ENCODE measurements around the gene NCOA3. TPM values are rescaled to one million over a fixed set of nuclear protein-coding genes. Genes with fewer than 3 reads are reported as not detected.

Gene NCOA3
- total RNA-seq, 1 experiment from 2014 or later, result 23.3 TPM

DNA sequence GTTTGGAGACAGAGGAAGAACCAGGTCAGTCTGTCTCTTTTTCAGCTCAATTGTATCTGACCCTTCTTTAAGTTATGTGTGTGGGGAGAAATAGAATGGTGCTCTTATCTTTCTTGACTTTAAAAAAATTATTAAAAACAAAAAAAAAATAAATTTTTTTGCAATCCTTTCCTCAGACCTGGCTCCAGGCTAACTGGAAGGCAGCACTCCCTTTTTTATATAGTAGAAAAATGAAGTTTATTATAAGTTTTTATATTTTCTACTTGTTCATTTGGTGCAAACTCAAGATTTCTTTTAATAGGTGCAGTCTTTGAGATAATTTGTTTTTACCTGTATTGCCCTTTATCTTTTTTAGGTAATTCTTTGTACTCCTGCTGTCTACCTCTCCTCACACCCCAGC is 153.9 kb downstream of the NCOA3 start:
- no peak overlapping the region for H2BK20ac ChIP-seq (ENCODE audit: low read depth, low read length, poor library complexity, severe bottlenecking)
- H3K9ac ChIP-seq (ENCODE audit: extremely low read depth, insufficient read length, low read length), result no peak overlapping the region
- no peaks in the 10 kb centered on the region for H3K79me2 ChIP-seq (ENCODE audit: insufficient read depth, low read length)

More for the DNA sequence above, 153.9 kb downstream of the NCOA3 start:
- no peak overlapping the region for H3K18ac ChIP-seq (ENCODE audit: insufficient read length, low read depth, low read length)
- no peak overlapping the region for H4K91ac ChIP-seq (ENCODE audit: insufficient read length, low read depth, low read length)
- peaks cover 17 to 46% (median 36%) of the 10 kb centered on the region in 3 experiments; a peak in 6 of 7 replicates for H3K36me3 Mint-ChIP-seq (ENCODE audit: insufficient read depth in 1 of 3, low read depth in 3 of 3)
- H3K4ac ChIP-seq (ENCODE audit: low read depth, low read length), result no peak overlapping the region
- H2BK12ac ChIP-seq (ENCODE audit: insufficient read length, low read depth, low read length), result no peak overlapping the region
- H2BK120ac ChIP-seq (ENCODE audit: low read depth, low read length, poor library complexity, severe bottlenecking), result no peak overlapping the region
- no peak overlapping the region for H2BK15ac ChIP-seq (ENCODE audit: low read depth, low read length)
- H3K27me3 ChIP-seq (ENCODE audit: insufficient read depth, low read length), result no peaks in the 10 kb centered on the region
- no peak overlapping the region for H3K14ac ChIP-seq (ENCODE audit: insufficient read depth, low read length)
- no peaks in the 10 kb centered on the region for H3K79me1 ChIP-seq (ENCODE audit: insufficient read depth, low read depth, low read length, poor library complexity, severe bottlenecking)
- TF ChIP-seq CTCF (conservative IDR thresholded peaks at IDR 0.05), result no peak
- no peak overlapping the region for H3K4me2 ChIP-seq (ENCODE audit: insufficient read depth, insufficient read length, low read length)
- no peak overlapping the region for H2BK5ac ChIP-seq (ENCODE audit: insufficient read length, low read length)
- no peaks in the 10 kb centered on the region for H3K27me3 Mint-ChIP-seq (ENCODE audit: low read depth)
- H4K8ac ChIP-seq (replicated peaks; ENCODE audit: insufficient read length, low read depth, low read length), result no peak overlapping the region
- H3T11ph ChIP-seq (ENCODE audit: low read length), result no peak overlapping the region
- no peak overlapping the region for H4K5ac ChIP-seq (ENCODE audit: insufficient read length, low read depth, low read length)
- no peaks in the 10 kb centered on the region for H3K23me2 ChIP-seq (ENCODE audit: insufficient read length, low read depth, low read length, poor library complexity, severe bottlenecking)
- H2AFZ ChIP-seq (ENCODE audit: low read length), result no peak overlapping the region
- no peaks in the 10 kb centered on the region for H3K9me3 Mint-ChIP-seq
- no peaks in the 10 kb centered on the region for H3K9me3 ChIP-seq (ENCODE audit: control insufficient read depth, low read depth, low read length)
- H3K4me1 ChIP-seq (ENCODE audit: insufficient read depth, low read length), result peaks cover 11% of the 10 kb centered on the region; the same call in 1 of the 2 replicates
- no peaks in the 10 kb centered on the region for H4K20me1 ChIP-seq (ENCODE audit: control insufficient read depth, insufficient read depth, insufficient read length)
- no peak for DNase-seq
- no peak overlapping the region for H2AK5ac ChIP-seq (ENCODE audit: insufficient read length, low read length)
- no peak overlapping the region for H3K56ac ChIP-seq (ENCODE audit: insufficient read length, low read depth, low read length)
- H3K27ac ChIP-seq (ENCODE audit: insufficient read length, low read depth, low read length), result no peak overlapping the region
- H3K23ac ChIP-seq (ENCODE audit: insufficient read length, low read depth, low read length), result no peak overlapping the region
- no peak overlapping the region for H3K4me3 Mint-ChIP-seq
- peak overlapping the region in 1 of 3 experiments; percentile 26; a peak in 3 of 7 replicates for H3K27ac Mint-ChIP-seq
- H3K4me1 Mint-ChIP-seq, result peaks cover 24 to 29% of the 10 kb centered on the region in 2 experiments

All from H9 (cell line).